HUES6 (cell line): ENCODE data around the gene PALS2.
A peak's percentile ranks its signal among the peaks of the same experiment; 100 is the strongest.

ENCODE experiments used
- H3K27ac ChIP-seq: 2 replicates; pipeline ENCODE4 v1.7.0; 2013; ENCODE audit warnings: low read depth, mild to moderate bottlenecking, low read length, inconsistent platforms
- H3K27me3 ChIP-seq: 2 replicates; pipeline ENCODE4 v1.6.1; 2013; ENCODE audit warnings: low read length; ENCODE audit not compliant: control insufficient read depth, insufficient read depth
- H3K36me3 ChIP-seq: 2 replicates; pipeline ENCODE4 v1.6.1; 2013; ENCODE audit warnings: low read length; ENCODE audit not compliant: control insufficient read depth, insufficient read depth
- H3K4me1 ChIP-seq: 2 replicates; pipeline ENCODE4 v1.6.1; 2013; ENCODE audit warnings: low read length; ENCODE audit not compliant: control insufficient read depth, insufficient read depth
- H3K4me3 ChIP-seq: 2 replicates; pipeline ENCODE4 v1.5.1; 2013; ENCODE audit warnings: low read depth, low read length
- H3K9ac ChIP-seq: one replicate; pipeline ENCODE4 v1.6.1; 2013; ENCODE audit warnings: mild to moderate bottlenecking, low read length
- H3K9me3 ChIP-seq: 2 replicates; pipeline ENCODE4 v1.6.1; 2013; ENCODE audit warnings: low read depth, low read length; ENCODE audit not compliant: control insufficient read depth, insufficient read depth

PALS2 gene, protein sequence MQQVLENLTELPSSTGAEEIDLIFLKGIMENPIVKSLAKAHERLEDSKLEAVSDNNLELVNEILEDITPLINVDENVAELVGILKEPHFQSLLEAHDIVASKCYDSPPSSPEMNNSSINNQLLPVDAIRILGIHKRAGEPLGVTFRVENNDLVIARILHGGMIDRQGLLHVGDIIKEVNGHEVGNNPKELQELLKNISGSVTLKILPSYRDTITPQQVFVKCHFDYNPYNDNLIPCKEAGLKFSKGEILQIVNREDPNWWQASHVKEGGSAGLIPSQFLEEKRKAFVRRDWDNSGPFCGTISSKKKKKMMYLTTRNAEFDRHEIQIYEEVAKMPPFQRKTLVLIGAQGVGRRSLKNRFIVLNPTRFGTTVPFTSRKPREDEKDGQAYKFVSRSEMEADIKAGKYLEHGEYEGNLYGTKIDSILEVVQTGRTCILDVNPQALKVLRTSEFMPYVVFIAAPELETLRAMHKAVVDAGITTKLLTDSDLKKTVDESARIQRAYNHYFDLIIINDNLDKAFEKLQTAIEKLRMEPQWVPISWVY

DNA sequence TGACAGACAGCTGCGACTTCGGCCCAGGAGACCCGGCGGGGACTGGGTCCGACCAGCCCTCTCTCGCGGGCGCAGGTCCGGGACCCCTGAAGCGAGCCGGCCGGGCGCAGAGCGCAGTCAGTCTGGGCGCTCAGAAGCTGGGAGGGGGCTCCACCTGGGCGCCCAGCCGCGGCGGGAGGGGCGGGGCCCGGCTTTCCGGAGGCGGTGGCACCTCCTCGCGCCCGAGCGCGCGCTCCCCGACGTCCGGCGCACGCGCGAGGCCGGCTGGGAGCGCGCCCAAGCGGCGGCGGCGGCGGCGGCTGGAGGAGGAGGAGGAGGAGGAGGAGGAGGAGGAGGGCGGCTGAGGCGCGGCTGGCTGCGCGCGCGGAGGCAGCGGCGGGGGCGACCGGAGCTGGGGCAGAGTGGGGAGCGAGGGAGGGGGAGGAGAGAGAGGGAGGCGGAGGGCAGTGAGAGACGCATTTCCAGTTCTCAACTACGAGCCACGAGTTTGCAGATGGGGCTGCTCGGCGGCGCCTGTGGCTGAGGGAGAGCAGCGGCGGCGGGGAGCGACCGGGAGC lies at the start of gene PALS2:
Gene PALS2 (plus strand): TSS at position 456 of the 557 bp plus-strand sequence. CDS start 50,216 bp downstream, outside the sequence.
- Histone ChIP-seq H3K4me1 (peaks cover 53% of the 10 kb centered on the region), H3K27ac (peak within 1 kb of the TSS; percentile 6; the same call in 1 of the 2 replicates), H3K9ac (peak within 1 kb of the TSS; percentile 77), H3K4me3 (peak within 1 kb of the TSS; percentile 85), H3K36me3 (no peaks in the 10 kb centered on the region), H3K9me3 (no peaks in the 10 kb centered on the region), H3K27me3 (peaks cover 10% of the 10 kb centered on the region)

DNA sequence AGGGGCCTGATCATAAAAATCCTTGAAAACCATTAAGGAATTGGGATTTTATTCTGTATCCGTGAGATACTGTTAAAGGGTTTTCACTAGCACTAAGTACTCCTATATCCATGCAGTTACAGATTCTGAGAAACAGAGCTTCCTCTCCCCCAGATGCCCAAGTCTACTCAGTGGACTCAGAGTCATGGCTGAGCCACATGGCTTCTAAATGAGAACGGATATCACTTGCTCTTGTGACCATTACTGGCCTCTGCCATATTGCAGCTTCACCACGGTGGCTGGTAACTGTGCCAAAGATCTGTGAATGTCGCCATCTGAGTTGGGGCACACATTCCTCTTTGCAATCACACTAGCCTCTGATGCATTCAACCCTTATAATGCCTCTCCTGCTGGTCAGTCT lies 42.0 kb upstream of the PALS2 start:
- Histone ChIP-seq H3K9ac (no peak overlapping the region), H3K27me3 (no peaks in the 10 kb centered on the region), H3K36me3 (no peaks in the 10 kb centered on the region), H3K4me3 (no peak overlapping the region), H3K27ac (no peak overlapping the region), H3K9me3 (no peaks in the 10 kb centered on the region), H3K4me1 (peaks cover 7% of the 10 kb centered on the region)

DNA sequence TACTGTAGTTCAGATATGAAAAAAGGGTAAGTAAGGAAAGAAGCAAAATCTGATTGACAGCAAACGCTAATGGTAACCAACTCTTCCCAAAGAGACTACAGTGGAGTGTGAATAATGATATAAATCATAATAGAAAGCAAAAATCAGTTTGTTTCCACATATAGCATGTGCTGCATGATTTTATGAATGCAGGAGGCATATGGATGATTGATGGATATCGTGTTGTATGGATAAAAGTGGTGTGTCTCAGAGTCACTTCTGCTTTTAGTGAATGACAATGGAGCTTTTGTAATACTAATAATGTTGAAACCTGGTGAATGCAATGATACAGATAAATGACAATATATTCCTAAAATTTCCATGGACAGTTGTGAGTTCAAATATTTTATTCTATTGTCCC lies 36.6 kb upstream of the PALS2 start:
- Histone ChIP-seq H3K27me3 (no peaks in the 10 kb centered on the region), H3K9ac (no peak overlapping the region), H3K4me1 (peaks cover 18% of the 10 kb centered on the region), H3K9me3 (no peaks in the 10 kb centered on the region), H3K27ac (no peak overlapping the region), H3K36me3 (no peaks in the 10 kb centered on the region), H3K4me3 (no peak overlapping the region)

DNA sequence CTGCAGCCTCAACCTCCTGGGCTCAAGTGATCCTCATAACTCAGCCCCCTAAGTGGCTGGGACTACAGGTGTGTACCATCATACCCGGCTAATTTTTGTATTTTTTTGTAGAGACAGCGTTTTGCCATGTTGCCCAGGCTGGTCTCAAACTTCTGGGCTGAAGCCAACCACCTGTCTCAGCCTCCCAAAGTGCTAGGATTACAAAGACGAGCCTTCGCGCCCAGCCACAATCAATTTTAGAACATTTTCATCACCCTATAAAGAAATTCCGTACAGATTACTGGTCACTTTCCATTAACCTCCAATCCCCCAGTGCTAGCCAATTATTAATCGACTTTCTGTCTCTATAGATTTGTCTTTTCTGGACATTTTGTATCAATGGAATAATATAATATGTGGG lies 32.3 kb upstream of the PALS2 start:
- H3K4me3 ChIP-seq: no peak overlapping the region
- H3K27ac ChIP-seq: no peak overlapping the region
- no peaks in the 10 kb centered on the region for H3K36me3 ChIP-seq
- H3K27me3 ChIP-seq: no peaks in the 10 kb centered on the region
- no peak overlapping the region for H3K9ac ChIP-seq
- peaks cover 14% of the 10 kb centered on the region for H3K4me1 ChIP-seq
- no peaks in the 10 kb centered on the region for H3K9me3 ChIP-seq

DNA sequence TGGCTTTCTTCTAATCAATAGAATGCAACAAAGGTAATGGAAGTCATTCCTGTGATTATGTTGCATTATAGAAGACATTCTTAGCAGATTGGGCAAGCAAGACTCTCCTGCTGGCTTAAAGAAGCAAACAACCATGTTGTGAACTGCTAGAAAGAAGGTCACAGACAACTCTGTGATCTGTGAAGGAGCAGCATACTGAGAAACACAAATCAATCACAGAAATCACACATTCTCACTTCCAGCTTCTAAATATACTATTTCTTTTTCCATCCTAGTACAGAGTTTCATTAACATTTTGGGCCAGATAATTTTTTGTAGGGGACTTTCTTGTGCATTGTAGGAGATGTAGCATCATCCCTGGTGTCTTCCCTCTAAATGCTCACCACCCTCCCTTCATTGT lies 28.0 kb upstream of the PALS2 start:
- H3K36me3 ChIP-seq: no peaks in the 10 kb centered on the region
- no peak overlapping the region for H3K4me3 ChIP-seq
- H3K4me1 ChIP-seq: peaks cover 3% of the 10 kb centered on the region; the same call in 1 of the 2 replicates
- H3K27ac ChIP-seq: no peak overlapping the region
- H3K9ac ChIP-seq: no peak overlapping the region
- no peaks in the 10 kb centered on the region for H3K27me3 ChIP-seq
- H3K9me3 ChIP-seq: no peaks in the 10 kb centered on the region

DNA sequence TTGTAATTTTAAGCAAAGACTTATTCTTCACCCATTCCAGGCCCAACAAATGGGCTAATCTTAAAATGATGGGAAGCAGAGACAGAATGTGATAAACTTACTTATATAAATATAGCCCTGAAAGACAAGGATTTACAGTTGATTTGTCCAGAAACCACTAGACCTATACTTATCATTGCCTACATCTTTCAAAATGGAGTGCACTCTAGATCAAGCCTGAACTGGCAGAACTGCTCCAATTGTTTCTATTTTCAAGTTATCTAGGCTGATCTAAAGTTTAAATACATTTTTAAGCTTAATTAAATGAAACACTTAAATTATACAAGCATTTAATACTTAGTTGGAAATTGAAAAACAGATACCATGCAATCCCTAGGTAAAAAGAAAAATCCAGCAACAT lies 24.9 kb upstream of the PALS2 start:
- H3K36me3 ChIP-seq: no peaks in the 10 kb centered on the region
- no peaks in the 10 kb centered on the region for H3K9me3 ChIP-seq
- H3K9ac ChIP-seq: no peak overlapping the region
- no peaks in the 10 kb centered on the region for H3K27me3 ChIP-seq
- no peaks in the 10 kb centered on the region for H3K4me1 ChIP-seq
- H3K4me3 ChIP-seq: no peak overlapping the region
- H3K27ac ChIP-seq: no peak overlapping the region

DNA sequence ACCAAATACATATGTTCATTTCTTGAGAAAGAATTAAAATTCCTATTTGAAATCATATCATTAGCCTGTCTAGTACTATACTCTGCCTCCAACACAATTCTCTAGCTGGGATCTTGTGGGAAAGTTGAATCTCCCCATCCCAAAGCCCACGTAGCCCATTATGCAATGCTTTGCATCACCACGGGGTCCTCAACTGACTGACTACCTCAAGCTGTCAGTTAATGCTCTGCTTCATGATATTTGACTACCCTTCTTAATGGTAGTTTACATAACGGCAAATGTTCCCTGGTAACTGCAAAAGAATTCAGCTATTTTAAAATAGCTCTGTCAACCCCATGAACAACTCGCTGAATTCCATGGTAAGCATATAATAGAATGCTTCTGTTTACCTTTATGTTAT lies 23.3 kb upstream of the PALS2 start:
- H3K27ac ChIP-seq: no peak overlapping the region
- H3K9me3 ChIP-seq: no peaks in the 10 kb centered on the region
- H3K4me3 ChIP-seq: no peak overlapping the region
- H3K36me3 ChIP-seq: no peaks in the 10 kb centered on the region
- H3K4me1 ChIP-seq: no peaks in the 10 kb centered on the region
- H3K27me3 ChIP-seq: no peaks in the 10 kb centered on the region
- H3K9ac ChIP-seq: no peak overlapping the region

DNA sequence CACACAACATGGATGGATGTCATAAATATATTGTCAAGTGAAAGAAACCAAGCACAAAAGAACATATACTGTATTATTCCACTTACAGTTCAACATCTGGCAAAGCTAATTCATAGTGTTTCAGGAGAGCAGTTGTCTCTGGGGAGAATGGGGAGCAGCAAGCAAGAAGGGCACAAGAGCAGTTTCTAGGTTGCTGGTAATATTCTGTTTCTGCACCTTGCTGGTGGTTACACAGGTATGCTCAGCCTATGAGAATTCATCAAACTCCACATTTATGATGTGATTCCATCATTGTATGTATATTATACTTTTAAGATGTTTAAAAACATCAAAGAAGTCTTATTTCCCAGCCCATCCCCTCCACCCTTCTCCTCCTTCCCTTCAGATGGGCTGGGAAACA lies 18.1 kb upstream of the PALS2 start:
- Histone ChIP-seq H3K4me3 (no peak overlapping the region), H3K27me3 (no peaks in the 10 kb centered on the region), H3K9ac (no peak overlapping the region), H3K27ac (no peak overlapping the region), H3K9me3 (no peaks in the 10 kb centered on the region), H3K4me1 (no peaks in the 10 kb centered on the region), H3K36me3 (no peaks in the 10 kb centered on the region)

DNA sequence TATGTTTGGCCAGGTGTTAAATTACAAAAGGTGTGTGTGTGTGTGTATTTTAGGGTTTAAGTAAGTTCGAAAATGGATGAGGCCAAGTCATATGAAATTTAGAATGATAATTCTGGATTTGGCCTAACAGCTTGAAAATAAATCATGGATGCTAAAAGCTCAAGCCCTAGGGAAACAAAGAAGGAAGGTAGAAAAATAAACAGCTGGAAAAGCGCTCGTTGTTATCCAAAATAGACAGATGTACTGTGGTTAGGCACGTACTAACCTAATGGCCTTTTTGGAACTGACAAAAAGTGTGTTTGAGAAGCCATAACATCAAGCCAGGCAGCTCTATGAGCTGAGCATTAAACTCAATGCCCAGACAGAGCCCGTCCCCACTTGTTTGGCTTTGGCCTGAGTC lies 17.5 kb upstream of the PALS2 start:
- no peaks in the 10 kb centered on the region for H3K9me3 ChIP-seq
- no peaks in the 10 kb centered on the region for H3K4me1 ChIP-seq
- H3K27ac ChIP-seq: no peak overlapping the region
- no peak overlapping the region for H3K4me3 ChIP-seq
- H3K9ac ChIP-seq: no peak overlapping the region
- H3K36me3 ChIP-seq: no peaks in the 10 kb centered on the region
- no peaks in the 10 kb centered on the region for H3K27me3 ChIP-seq

DNA sequence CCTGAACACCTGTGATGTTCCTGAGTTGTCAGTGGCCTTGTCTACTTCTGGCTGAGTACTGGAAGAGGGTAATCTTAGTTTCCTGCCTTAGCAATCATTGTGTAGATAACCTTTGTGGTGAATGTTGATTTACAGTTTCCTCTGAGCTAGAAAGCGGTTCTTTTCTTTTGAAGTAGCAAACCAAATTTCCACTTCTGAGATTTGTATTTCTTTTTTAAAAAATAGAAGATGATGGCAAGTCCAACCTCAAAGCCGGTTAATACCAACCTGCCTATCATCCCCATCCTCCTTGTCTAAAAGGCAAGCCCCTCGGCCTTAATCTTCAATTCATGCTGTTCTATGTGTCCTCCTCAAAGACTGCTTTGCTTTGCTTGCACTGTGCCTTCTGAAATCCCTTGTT lies 12.5 kb upstream of the PALS2 start:
- Histone ChIP-seq H3K9me3 (no peaks in the 10 kb centered on the region), H3K27me3 (no peaks in the 10 kb centered on the region), H3K4me3 (no peak overlapping the region), H3K36me3 (no peaks in the 10 kb centered on the region), H3K9ac (no peak overlapping the region), H3K27ac (no peak overlapping the region), H3K4me1 (no peaks in the 10 kb centered on the region)

DNA sequence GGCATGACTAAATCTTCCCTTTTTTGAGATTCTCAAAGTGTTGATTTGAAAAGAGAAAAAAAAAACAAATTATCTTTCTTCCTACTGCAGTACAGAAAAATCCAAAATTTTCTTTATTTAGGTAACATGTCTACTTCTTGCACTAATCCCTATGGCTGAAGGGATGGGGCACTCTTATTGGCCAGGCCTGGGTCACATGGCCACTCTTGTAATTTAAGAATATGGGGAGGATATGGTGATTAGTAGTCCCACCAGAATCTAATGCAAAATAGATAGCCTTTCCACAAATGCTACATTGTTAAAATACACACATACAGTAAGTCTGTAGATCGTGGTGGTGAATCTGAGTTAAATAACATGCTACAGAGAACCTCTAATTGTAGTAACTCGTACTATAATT lies 7.0 kb upstream of the PALS2 start:
- Histone ChIP-seq H3K4me1 (peaks cover 35% of the 10 kb centered on the region), H3K36me3 (no peaks in the 10 kb centered on the region), H3K9me3 (no peaks in the 10 kb centered on the region), H3K4me3 (no peak overlapping the region), H3K27me3 (peaks cover under 1% of the 10 kb centered on the region; the same call in 1 of the 2 replicates), H3K27ac (no peak overlapping the region), H3K9ac (no peak overlapping the region)
